Kidney (tissue), 14 donors: Measurements from ENCODE around the gene SLC24A1. TPM values are rescaled to one million over a fixed set of nuclear protein-coding genes. Genes with fewer than 3 reads are reported as not detected.

Experiments used
- DNase-seq, 5 donors: peaks; one replicate each; pipeline ENCODE4 v3.0.0-alpha.2; 2013 to 2020
- FAIRE-seq: peaks from 2 replicates; lab custom pipeline; 2012; peaks lifted over from hg19 to GRCh38; lab: Jason Lieb, UNC
- H3K27ac ChIP-seq, 2 donors: one replicate each; pipeline ENCODE4 v1.7.0; 2013; ENCODE audit warnings: low read depth in 2 of 2, low read length in 2 of 2, inconsistent platforms in 1 of 2
- H3K27me3 ChIP-seq: one replicate; pipeline ENCODE4 v1.7.1; 2013; ENCODE audit warnings: low read length, inconsistent platforms; ENCODE audit not compliant: control insufficient read depth, insufficient read depth
- H3K36me3 ChIP-seq, 3 donors: one replicate each; pipeline versions ENCODE4 v1.7.0 to v1.7.1; 2013; ENCODE audit warnings: low read length in 3 of 3, control low read depth in 1 of 3, inconsistent platforms in 1 of 3; ENCODE audit not compliant: insufficient read depth in 3 of 3, control insufficient read depth in 2 of 3
- H3K4me1 ChIP-seq, 3 donors: one replicate each; pipeline versions ENCODE4 v1.7.0 to v1.7.1; 2013; ENCODE audit warnings: low read length in 3 of 3, inconsistent platforms in 1 of 3, low read depth in 1 of 3; ENCODE audit not compliant: control insufficient read depth in 2 of 3, insufficient read depth in 2 of 3
- H3K4me3 ChIP-seq, 3 donors: one replicate each; pipeline versions ENCODE4 v1.7.0 to v1.8.1; 2013; ENCODE audit warnings: low read length in 3 of 3, control low read depth in 1 of 3, inconsistent platforms in 1 of 3
- H3K9ac ChIP-seq, 3 donors: one replicate each; pipeline versions ENCODE4 v1.7.0 to v1.7.1; 2013; ENCODE audit warnings: low read length in 3 of 3, control low read depth in 1 of 3, inconsistent platforms in 1 of 3
- H3K9me3 ChIP-seq, 3 donors: one replicate each; pipeline versions ENCODE4 v1.7.0 to v1.7.1; 2013; ENCODE audit warnings: low read length in 3 of 3, control low read depth in 1 of 3, inconsistent platforms in 1 of 3; ENCODE audit not compliant: control insufficient read depth in 2 of 3, insufficient read depth in 1 of 3
- CTCF ChIP-seq: IDR thresholded peaks from 3 replicates; pipeline ENCODE4 v1.5.1; 2012; ENCODE audit warnings: mild to moderate bottlenecking, moderate library complexity, borderline replicate concordance; ENCODE audit not compliant: insufficient read depth; ENCODE audit errors: extremely low read depth
- intact Hi-C: fragments of 100-400 bp; cut with DNase I; formaldehyde crosslinking; loops from one replicate; pipeline ENCODE4 v1.11.1; 2022
- polyA plus RNA-seq: library from polyadenylated mRNA; stranded (reverse); fragments of 350-450 nt; fragmentation: Illumina TruSeq; extraction: RNeasy Lipid Tissue Mini Kit (QIAGEN cat#74804); gene quantifications from one replicate; pipeline ENCODE4 v1.2.3, GENCODE V29; 2014; ENCODE audit warnings: low read depth, low replicate concordance; ENCODE audit not compliant: insufficient read depth
- total RNA-seq: library from RNA; stranded (reverse); fragmentation: NEBNext Ultra II Directional; extraction: Animal tissue kit (Norgen Biotek cat#: 25700); gene quantifications from one replicate; pipeline ENCODE4 v1.2.1, GENCODE V29; 2021
- donor health status: control.
- donor health status: control.
- donor health status: control.
- donor health status: control.
- donor health status: control.
- donor health status: DM: yes; HTN: yes; CAD: no.
- donor health status: Normal renal cell carcinoma (clear cell type).

The SLC24A1 gene
- total and polyA plus RNA-seq, 2 donors from 2014 or later: 4.9 to 18.9 TPM

DNA sequence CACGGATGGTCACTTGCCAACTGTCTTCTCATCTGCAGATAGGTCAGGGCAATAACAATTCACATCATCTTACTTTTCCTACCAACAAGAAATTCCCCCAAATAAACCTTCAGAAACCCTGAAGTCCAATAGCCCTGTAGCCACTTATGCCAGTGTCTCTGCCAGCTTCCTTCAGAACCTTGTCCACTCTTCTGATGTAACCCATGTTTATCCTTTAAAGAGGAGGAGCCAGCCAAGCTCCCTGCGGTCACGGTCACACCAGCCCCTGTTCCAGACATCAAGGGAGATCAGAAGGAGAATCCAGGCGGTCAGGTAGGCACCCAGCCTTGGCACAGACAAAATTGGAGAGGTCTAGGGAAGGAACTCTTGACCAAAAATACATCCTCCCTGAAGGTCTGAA, 23.7 kb downstream of the SLC24A1 start:
- Histone ChIP-seq H3K27me3 (no peaks in the 10 kb centered on the region), H3K4me1 (no peaks in the 10 kb centered on the region), H3K36me3 (no peaks in the 10 kb centered on the region), H3K27ac (no peak overlapping the region), H3K4me3 (no peak overlapping the region), H3K9me3 (no peaks in the 10 kb centered on the region), H3K9ac (no peak overlapping the region)
- no peak for TF ChIP-seq CTCF
- intact Hi-C loops: no loop called here
- no peak for DNase-seq
- FAIRE-seq: no peak

DNA sequence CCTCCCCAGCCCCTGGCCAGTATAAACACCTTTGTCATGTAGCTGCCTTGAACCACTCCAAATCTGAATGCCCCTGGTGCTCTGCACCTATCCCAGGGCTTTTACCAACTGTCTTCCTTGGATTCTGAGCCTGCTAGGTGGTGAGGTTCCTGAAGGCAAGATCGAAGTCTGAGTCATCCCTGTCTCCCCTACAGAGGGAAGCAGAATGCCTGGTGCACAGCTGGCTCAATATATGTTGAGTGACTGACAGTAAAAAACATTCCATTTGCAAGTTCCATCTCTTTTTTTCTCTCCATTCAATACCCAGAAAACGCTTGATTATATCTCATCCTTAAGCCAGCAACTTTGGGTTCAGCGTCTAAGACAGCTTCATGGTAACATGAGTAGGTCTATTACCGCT, 24.7 kb downstream of the SLC24A1 start:
- no peak overlapping the region for H3K9ac ChIP-seq
- intact Hi-C loops: no loop called here
- no peak for TF ChIP-seq CTCF
- FAIRE-seq (no peak), DNase-seq (no peak)
- no peak overlapping the region for H3K27ac ChIP-seq
- no peaks in the 10 kb centered on the region for H3K4me1 ChIP-seq
- H3K4me3 ChIP-seq: no peak overlapping the region
- peaks cover 0 to 3% (median 3%) of the 10 kb centered on the region in 3 donors for H3K36me3 ChIP-seq
- no peaks in the 10 kb centered on the region for H3K9me3 ChIP-seq
- H3K27me3 ChIP-seq: no peaks in the 10 kb centered on the region

GRCh38 chr15:65650312-65651041, 28.7 kb downstream of the SLC24A1 start:
- no peaks in the 10 kb centered on the region for H3K4me1 ChIP-seq
- FAIRE-seq (no peak), DNase-seq (no peak)
- intact Hi-C loops: no loop called here
- H3K27ac ChIP-seq: no peak overlapping the region
- no peaks in the 10 kb centered on the region for H3K27me3 ChIP-seq
- peaks cover 0 to 12% (median 3%) of the 10 kb centered on the region in 3 donors for H3K36me3 ChIP-seq
- TF ChIP-seq CTCF: no peak
- H3K9ac ChIP-seq: no peak overlapping the region
- no peak overlapping the region for H3K4me3 ChIP-seq
- H3K9me3 ChIP-seq: no peaks in the 10 kb centered on the region

GRCh38 chr15:65651042-65651322, 29.2 kb downstream of the SLC24A1 start:
- Histone ChIP-seq H3K4me1 (no peaks in the 10 kb centered on the region), H3K36me3 (peaks cover 0 to 12% (median 3%) of the 10 kb centered on the region in 3 donors), H3K27me3 (no peaks in the 10 kb centered on the region), H3K9ac (no peak overlapping the region), H3K4me3 (no peak overlapping the region), H3K27ac (no peak overlapping the region), H3K9me3 (no peaks in the 10 kb centered on the region)
- no peak for TF ChIP-seq CTCF
- DNase-seq: no peak
- no peak for FAIRE-seq
- intact Hi-C loops: no loop called here
